ENCODE measurements around the gene ENGASE.

The ENGASE gene

GRCh38 chr17:79093270-79093669, 18.6 kb downstream of the ENGASE start:
- H3K27me3 Mint-ChIP-seq: peaks cover 62% of the 10 kb centered on the region
- no peak overlapping the region for H3K4me3 Mint-ChIP-seq

DNA sequence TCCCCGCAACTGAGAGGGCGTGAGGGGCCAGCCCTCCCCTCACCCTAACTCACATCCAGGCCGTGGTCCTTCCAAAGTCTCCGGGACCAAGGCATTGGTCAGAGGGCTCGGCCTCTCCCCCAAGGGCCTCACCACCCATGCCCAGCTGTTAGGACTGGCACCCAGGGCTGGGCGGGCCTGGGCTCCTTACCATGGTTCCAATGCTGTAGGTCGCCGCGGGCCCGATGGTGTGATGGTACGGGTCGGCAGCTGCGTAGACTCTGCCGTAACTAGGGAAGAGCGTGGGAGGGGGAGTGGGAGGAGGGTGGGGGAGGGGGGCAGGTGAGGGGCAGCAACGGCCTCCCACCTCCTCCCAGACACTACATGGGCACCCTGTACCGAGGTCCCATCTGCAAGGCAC, 19.6 kb downstream of the ENGASE start:
- DNase-seq: no peak
- no peaks in the 10 kb centered on the region for H3K9me3 Mint-ChIP-seq
- no peak overlapping the region for H3K27ac Mint-ChIP-seq
- peaks cover 9% of the 10 kb centered on the region for H3K4me1 Mint-ChIP-seq
- no peak overlapping the region for H3K4me3 Mint-ChIP-seq
- no peaks in the 10 kb centered on the region for H3K36me3 Mint-ChIP-seq
- CTCF ChIA-PET: interaction anchor here (1.2 to 3.6 kb wide), 3 partner anchors 11 to 299 kb away, joined by 3 to 14 read pairs (median 4); no protein-coding TSS in a partner anchor
- H3K27me3 Mint-ChIP-seq: peaks cover 72% of the 10 kb centered on the region

More at GRCh38 chr17:79093270-79093669, 18.6 kb downstream of the ENGASE start:
- Mint-ChIP-seq H3K36me3 (no peaks in the 10 kb centered on the region), H3K4me1 (peaks cover 9% of the 10 kb centered on the region), H3K9me3 (no peaks in the 10 kb centered on the region), H3K27ac (no peak overlapping the region)
- CTCF ChIA-PET: interaction anchor here (1.7 to 3.6 kb wide), 2 partner anchors 298 to 300 kb away, joined by 4 to 14 read pairs; no protein-coding TSS in a partner anchor
- DNase-seq: no peak

- Mint-ChIP-seq H3K36me3 (no peaks in the 10 kb centered on the region), H3K9me3 (no peaks in the 10 kb centered on the region), H3K27ac (no peak overlapping the region), H3K4me1 (peaks cover 9% of the 10 kb centered on the region), H3K27me3 (peaks cover 84% of the 10 kb centered on the region), H3K4me3 (no peak overlapping the region)
- CTCF ChIA-PET: interaction anchor here (3.6 kb wide), 1 partner anchor 296 kb away, joined by 14 read pairs; no protein-coding TSS in a partner anchor
- DNase-seq: no peak
Observed at GRCh38 chr17:79095345-79096055, 20.9 kb downstream of the ENGASE start.

DNA sequence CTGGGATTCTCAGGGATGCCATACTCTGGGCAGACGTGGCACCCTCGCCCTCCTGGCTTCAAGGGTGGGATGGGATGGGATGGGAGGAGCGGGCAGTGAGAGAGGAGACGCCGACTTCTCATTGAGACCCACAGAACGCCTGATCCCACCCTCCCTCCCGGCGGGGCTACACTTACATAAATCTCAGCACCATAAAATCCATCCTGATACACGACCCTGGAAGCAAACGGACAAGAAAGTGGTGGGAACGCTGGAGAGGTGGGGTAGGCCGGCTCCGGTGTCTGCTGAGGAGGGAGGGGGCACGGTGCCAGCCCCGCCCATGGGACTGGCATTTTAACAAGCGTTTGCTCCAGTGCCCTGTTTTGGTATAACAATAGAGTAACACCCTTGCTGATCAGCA, 21.9 kb downstream of the ENGASE start:
- DNase-seq: no peak
- H3K9me3 Mint-ChIP-seq: no peaks in the 10 kb centered on the region
- H3K4me1 Mint-ChIP-seq: peaks cover 9% of the 10 kb centered on the region
- CTCF ChIA-PET: no interaction called here
- H3K27ac Mint-ChIP-seq: peak overlapping the region; percentile 58
- H3K4me3 Mint-ChIP-seq: no peak overlapping the region
- no peaks in the 10 kb centered on the region for H3K36me3 Mint-ChIP-seq
- H3K27me3 Mint-ChIP-seq: peaks cover 85% of the 10 kb centered on the region

- H3K9me3 Mint-ChIP-seq: no peaks in the 10 kb centered on the region
- no peak overlapping the region for H3K27ac Mint-ChIP-seq
- no peak overlapping the region for H3K4me3 Mint-ChIP-seq
- CTCF ChIA-PET: interaction anchor here (1.1 to 1.4 kb wide), 2 partner anchors 10 to 53 kb away, joined by 3 to 5 read pairs; no protein-coding TSS in a partner anchor
- H3K36me3 Mint-ChIP-seq: no peaks in the 10 kb centered on the region
- peaks cover 6% of the 10 kb centered on the region for H3K4me1 Mint-ChIP-seq
- peaks cover 83% of the 10 kb centered on the region for H3K27me3 Mint-ChIP-seq
- no peak for DNase-seq
Observed at GRCh38 chr17:79097226-79098055, 22.8 kb downstream of the ENGASE start.

DNA sequence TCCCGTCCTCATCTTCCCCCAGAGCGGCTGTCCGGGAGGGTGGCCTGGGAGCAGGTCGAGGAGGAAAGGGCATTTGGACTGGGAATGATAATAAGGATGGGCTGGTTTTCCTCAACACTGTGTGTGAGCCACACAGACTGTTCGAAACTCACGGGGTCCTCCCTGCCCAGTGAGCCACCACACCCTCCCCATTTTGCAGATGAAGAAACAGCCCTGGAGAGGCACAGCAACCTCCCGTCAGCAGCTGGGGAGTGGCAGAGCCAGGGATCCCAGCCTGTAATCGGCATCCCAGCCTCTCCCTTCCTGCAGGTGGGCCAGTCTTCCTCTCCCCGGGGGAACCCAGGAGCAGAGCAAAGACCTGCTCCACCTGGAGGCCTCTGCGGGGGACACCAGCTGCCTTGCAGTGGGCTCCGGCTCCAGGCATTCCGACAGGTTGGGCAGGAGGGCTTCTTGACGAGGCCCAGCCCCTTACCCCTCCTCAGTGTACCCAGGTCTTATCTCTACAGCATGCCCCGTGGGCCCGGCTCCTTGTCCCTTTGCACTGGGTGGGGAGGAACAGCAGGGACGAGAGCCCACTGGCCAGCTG, 23.8 kb downstream of the ENGASE start:
- CTCF ChIA-PET: interaction anchor here (1.1 to 1.4 kb wide), 2 partner anchors 11 to 54 kb away, joined by 3 to 5 read pairs; no protein-coding TSS in a partner anchor
- Mint-ChIP-seq H3K36me3 (no peaks in the 10 kb centered on the region), H3K27ac (no peak overlapping the region), H3K9me3 (no peaks in the 10 kb centered on the region), H3K4me3 (no peak overlapping the region), H3K27me3 (peaks cover 82% of the 10 kb centered on the region), H3K4me1 (peaks cover 2% of the 10 kb centered on the region)
- DNase-seq: no peak

DNA sequence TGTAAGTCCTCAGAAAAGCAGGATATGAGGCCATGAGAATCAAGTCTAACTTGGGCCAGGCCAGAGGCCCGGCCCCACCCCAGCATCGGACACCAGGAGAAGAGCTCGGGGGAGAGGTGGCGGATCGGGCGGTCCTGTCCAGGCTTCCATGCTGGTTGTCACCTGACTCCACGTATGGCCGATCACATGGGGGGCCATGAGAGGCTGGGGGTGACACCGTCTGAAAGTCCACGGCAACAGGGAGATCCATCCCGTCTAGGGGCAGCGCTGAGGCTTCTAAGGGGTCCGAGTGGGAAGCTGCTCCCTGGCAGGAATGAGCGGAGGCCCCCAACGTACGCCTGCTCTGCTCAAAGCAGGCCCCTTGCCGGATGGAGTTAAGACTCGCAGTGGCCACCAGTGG, 25.8 kb downstream of the ENGASE start:
- peaks cover 74% of the 10 kb centered on the region for H3K27me3 Mint-ChIP-seq
- H3K36me3 Mint-ChIP-seq: no peaks in the 10 kb centered on the region
- H3K4me1 Mint-ChIP-seq: no peaks in the 10 kb centered on the region
- no peak overlapping the region for H3K4me3 Mint-ChIP-seq
- CTCF ChIA-PET: interaction anchor here (1.3 kb wide), 1 partner anchor 14 kb away, joined by 3 read pairs; no protein-coding TSS in a partner anchor
- H3K27ac Mint-ChIP-seq: no peak overlapping the region
- DNase-seq: no peak
- H3K9me3 Mint-ChIP-seq: no peaks in the 10 kb centered on the region

- H3K4me3 Mint-ChIP-seq: no peak overlapping the region
- no peak for DNase-seq
- peaks cover 66% of the 10 kb centered on the region for H3K27me3 Mint-ChIP-seq
- no peaks in the 10 kb centered on the region for H3K36me3 Mint-ChIP-seq
- H3K4me1 Mint-ChIP-seq: no peaks in the 10 kb centered on the region
- no peaks in the 10 kb centered on the region for H3K9me3 Mint-ChIP-seq
- no peak overlapping the region for H3K27ac Mint-ChIP-seq
- CTCF ChIA-PET: interaction anchor here (1.3 kb wide), 1 partner anchor 14 kb away, joined by 3 read pairs; no protein-coding TSS in a partner anchor
Observed at GRCh38 chr17:79101111-79101673, 26.6 kb downstream of the ENGASE start.

GRCh38 chr17:79102214-79102613, 27.6 kb downstream of the ENGASE start:
- no peaks in the 10 kb centered on the region for H3K4me1 Mint-ChIP-seq
- H3K36me3 Mint-ChIP-seq: no peaks in the 10 kb centered on the region
- no peaks in the 10 kb centered on the region for H3K9me3 Mint-ChIP-seq
- H3K27ac Mint-ChIP-seq: no peak overlapping the region
- no peak overlapping the region for H3K4me3 Mint-ChIP-seq
- DNase-seq: no peak
- CTCF ChIA-PET: no interaction called here
- H3K27me3 Mint-ChIP-seq: peaks cover 56% of the 10 kb centered on the region

- Mint-ChIP-seq H3K9me3 (no peaks in the 10 kb centered on the region), H3K4me1 (no peaks in the 10 kb centered on the region), H3K4me3 (no peak overlapping the region), H3K27ac (no peak overlapping the region), H3K27me3 (peaks cover 29% of the 10 kb centered on the region), H3K36me3 (no peaks in the 10 kb centered on the region)
- no peak for DNase-seq
- CTCF ChIA-PET: interaction anchor here (1.7 kb wide), 1 partner anchor 287 kb away, joined by 4 read pairs; no protein-coding TSS in a partner anchor
Observed at GRCh38 chr17:79104898-79105600, 30.4 kb downstream of the ENGASE start.

DNA sequence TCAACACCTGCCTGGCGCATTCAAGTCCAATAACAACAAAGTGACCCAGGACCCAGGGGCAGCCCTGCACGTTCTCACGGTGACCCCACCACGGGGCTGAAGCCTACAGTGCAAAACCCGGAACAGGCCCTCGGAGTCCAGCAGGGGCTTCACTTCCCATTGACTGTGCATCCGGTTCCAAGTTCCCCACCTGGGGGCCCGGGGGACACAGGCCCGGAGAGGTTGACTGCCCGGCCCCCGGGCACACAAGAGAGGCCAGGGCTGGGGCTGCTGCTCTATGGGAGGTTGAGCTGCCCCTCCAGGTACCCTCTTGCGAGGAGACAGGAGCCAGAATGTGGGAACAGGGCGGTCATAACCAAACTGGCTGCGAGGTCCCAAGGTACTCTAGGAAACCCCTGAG, 31.3 kb downstream of the ENGASE start:
- H3K9me3 Mint-ChIP-seq: no peaks in the 10 kb centered on the region
- CTCF ChIA-PET: interaction anchor here (1.7 kb wide), 1 partner anchor 286 kb away, joined by 4 read pairs; no protein-coding TSS in a partner anchor
- no peaks in the 10 kb centered on the region for H3K36me3 Mint-ChIP-seq
- peaks cover 24% of the 10 kb centered on the region for H3K27me3 Mint-ChIP-seq
- DNase-seq: no peak
- no peaks in the 10 kb centered on the region for H3K4me1 Mint-ChIP-seq
- H3K4me3 Mint-ChIP-seq: no peak overlapping the region
- no peak overlapping the region for H3K27ac Mint-ChIP-seq

- H3K4me1 Mint-ChIP-seq: no peaks in the 10 kb centered on the region
- no peak overlapping the region for H3K27ac Mint-ChIP-seq
- no peak for DNase-seq
- CTCF ChIA-PET: no interaction called here
- H3K4me3 Mint-ChIP-seq: no peak overlapping the region
- no peaks in the 10 kb centered on the region for H3K36me3 Mint-ChIP-seq
- peaks cover 22% of the 10 kb centered on the region for H3K27me3 Mint-ChIP-seq
- no peaks in the 10 kb centered on the region for H3K9me3 Mint-ChIP-seq
Observed at GRCh38 chr17:79106958-79107357, 32.3 kb downstream of the ENGASE start.

DNA sequence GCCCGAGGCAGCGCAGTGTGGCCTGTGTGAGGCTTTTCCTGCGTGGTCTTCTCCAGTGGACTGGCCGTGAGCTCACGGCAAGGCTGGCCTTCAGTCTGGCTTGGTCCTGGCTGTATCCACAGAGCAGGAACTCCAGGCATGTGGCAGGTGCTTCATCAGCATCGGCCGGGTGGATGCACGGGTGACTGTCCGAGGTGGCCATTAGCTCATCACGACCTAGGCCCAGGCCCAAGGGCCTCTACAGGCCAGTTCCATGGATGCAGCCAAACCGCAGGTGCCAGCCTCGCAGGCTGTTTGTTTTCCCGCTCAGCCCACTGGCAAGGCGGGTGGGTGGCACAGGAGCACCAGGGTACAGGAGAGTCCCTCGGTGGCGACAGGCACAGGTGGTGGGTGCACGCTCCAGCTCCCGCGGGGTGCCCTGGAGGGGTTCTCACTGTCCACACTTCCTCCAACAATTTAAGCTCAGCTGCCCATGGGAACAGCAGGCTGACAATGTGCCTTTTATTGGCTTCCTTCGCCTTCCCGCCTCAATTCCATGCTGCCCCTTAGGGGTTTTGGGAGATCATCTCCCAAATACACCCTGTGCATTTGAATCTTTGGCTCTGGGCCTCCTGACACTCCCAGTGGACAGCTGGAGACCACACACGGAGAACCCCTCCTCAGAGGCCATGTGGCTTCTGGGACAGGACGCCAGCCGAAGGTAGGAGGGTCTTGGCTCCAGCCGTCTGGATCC, 33.0 kb downstream of the ENGASE start:
- DNase-seq: no peak
- H3K36me3 Mint-ChIP-seq: no peaks in the 10 kb centered on the region
- H3K4me3 Mint-ChIP-seq: no peak overlapping the region
- H3K4me1 Mint-ChIP-seq: no peaks in the 10 kb centered on the region
- CTCF ChIA-PET: no interaction called here
- H3K27me3 Mint-ChIP-seq: peaks cover 18% of the 10 kb centered on the region
- no peak overlapping the region for H3K27ac Mint-ChIP-seq
- H3K9me3 Mint-ChIP-seq: no peaks in the 10 kb centered on the region
